Lower lobe of right lung (tissue), 2 donors: ENCODE measurements around the gene P4HB. TPM values are rescaled to one million over a fixed set of nuclear protein-coding genes. Genes with fewer than 3 reads are reported as not detected.

Experiments
- ATAC-seq, 2 donors: fragments of 200-7000 bp; cut with Tn5 transposase; one replicate each; pipeline ENCODE4 v1.9.1; 2020 to 2022; ENCODE audit warnings: mild to moderate bottlenecking in 2 of 2, moderate library complexity in 2 of 2
- DNase-seq: peaks from one replicate; pipeline ENCODE4 v3.0.0-alpha.2; 2020
- H3K27ac ChIP-seq: fragments of 200-600 bp; one replicate; pipeline ENCODE4 v1.8.0; 2022
- H3K27me3 ChIP-seq: fragments of 200-600 bp; one replicate; pipeline ENCODE4 v1.8.0; 2022; ENCODE audit warnings: low read depth
- H3K36me3 ChIP-seq: fragments of 200-600 bp; one replicate; pipeline ENCODE4 v1.8.0; 2022; ENCODE audit warnings: mild to moderate bottlenecking
- H3K4me1 ChIP-seq: fragments of 200-600 bp; one replicate; pipeline ENCODE4 v1.8.0; 2022
- H3K4me3 ChIP-seq: fragments of 200-600 bp; one replicate; pipeline ENCODE4 v1.8.0; 2022; ENCODE audit warnings: mild to moderate bottlenecking
- H3K9me3 ChIP-seq: fragments of 200-600 bp; one replicate; pipeline ENCODE4 v1.8.0; 2022
- intact Hi-C: fragments of 100-400 bp; cut with DNase I; formaldehyde crosslinking; loops from one replicate; pipeline ENCODE4 v1.11.0; 2022
- total RNA-seq: library from RNA; stranded (reverse); fragmentation: NEBNext Ultra II Directional; extraction: Animal tissue kit (Norgen Biotek cat#: 25700); gene quantifications from one replicate; pipeline ENCODE4 v1.2.1, GENCODE V29; 2021
- TF ChIP-seq, protein P1 (sequence below): fragments of 200-600 bp; IDR thresholded peaks from one replicate; pipeline ENCODE4 v1.8.0; 2022; ENCODE audit warnings: antibody characterized with exemption, mild to moderate bottlenecking
- donor health status: DM: no; HTN: yes; CAD: no; lungs with severe emphysema.

The P4HB gene
- total RNA-seq, 1 donor from 2014 or later: 432 TPM

DNA sequence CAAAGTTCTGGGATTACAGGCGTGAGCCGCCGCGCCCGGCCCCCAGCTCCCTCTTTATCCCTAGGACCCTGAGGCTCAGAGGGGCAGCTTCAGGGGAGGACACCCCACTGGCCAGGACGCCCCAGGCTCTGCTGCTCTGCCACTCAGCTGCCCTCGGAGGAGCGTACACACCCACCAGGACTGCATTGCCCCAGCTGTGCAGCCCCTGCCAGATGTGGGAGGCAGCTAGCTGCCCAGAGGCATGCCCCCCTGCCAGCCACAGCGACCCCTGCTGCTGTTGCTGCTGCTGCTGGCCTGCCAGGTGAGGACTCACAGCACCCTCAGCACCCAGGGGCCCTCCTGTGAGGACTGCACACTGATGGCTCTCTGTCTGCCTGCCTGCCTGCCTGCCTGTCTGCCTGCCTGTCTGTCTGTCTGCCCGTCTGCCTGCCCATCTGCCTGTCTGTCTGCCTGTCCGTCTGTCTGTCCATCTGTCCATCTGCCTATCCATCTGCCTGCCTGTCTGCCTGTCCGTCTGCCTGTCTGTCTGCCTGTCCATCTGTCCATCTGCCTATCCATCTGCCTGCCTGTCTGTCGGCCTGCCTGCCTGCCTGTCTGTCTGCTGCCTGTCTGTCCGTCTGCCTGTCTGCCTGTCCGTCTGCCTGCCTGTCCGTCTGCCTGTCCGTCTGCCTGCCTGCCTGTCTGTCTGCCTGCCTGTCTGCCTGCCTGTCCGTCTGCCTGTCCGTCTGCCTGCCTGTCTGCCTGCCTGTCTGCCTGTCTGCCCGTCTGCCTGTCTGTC, 51.4 kb downstream of the P4HB start:
- H3K4me3 ChIP-seq: no peak overlapping the region
- H3K9me3 ChIP-seq: no peaks in the 10 kb centered on the region
- TF ChIP-seq, protein P1, sequence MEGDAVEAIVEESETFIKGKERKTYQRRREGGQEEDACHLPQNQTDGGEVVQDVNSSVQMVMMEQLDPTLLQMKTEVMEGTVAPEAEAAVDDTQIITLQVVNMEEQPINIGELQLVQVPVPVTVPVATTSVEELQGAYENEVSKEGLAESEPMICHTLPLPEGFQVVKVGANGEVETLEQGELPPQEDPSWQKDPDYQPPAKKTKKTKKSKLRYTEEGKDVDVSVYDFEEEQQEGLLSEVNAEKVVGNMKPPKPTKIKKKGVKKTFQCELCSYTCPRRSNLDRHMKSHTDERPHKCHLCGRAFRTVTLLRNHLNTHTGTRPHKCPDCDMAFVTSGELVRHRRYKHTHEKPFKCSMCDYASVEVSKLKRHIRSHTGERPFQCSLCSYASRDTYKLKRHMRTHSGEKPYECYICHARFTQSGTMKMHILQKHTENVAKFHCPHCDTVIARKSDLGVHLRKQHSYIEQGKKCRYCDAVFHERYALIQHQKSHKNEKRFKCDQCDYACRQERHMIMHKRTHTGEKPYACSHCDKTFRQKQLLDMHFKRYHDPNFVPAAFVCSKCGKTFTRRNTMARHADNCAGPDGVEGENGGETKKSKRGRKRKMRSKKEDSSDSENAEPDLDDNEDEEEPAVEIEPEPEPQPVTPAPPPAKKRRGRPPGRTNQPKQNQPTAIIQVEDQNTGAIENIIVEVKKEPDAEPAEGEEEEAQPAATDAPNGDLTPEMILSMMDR: no peak
- H3K27me3 ChIP-seq: peaks cover 81% of the 10 kb centered on the region
- H3K4me1 ChIP-seq: peaks cover 10% of the 10 kb centered on the region
- H3K36me3 ChIP-seq: no peaks in the 10 kb centered on the region
- no peak overlapping the region for H3K27ac ChIP-seq
- DNase-seq: no peak
- intact Hi-C loops: no loop called here
- no peak for ATAC-seq

DNA sequence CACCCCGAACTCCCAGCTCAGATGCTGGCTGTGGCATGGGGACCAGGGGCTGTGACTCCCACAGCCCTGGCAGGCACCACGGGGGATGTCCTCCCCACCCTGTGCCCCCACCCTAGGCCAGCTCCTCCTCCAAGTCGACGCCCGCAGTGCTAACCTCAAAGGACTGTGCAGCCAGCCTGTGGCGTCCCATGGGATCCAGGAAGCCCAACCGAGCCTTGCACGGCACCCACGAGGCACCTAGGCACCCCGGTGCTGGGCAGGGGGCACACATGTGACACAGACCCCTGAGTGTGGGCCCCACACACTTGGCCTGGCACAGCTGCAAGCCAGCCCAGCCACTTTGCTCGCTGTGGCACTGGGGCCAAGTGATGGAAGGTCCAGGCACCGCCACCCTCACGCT, 52.5 kb downstream of the P4HB start:
- Histone ChIP-seq H3K27ac (no peak overlapping the region), H3K4me3 (no peak overlapping the region), H3K9me3 (no peaks in the 10 kb centered on the region), H3K4me1 (peaks cover 10% of the 10 kb centered on the region), H3K36me3 (no peaks in the 10 kb centered on the region), H3K27me3 (peaks cover 87% of the 10 kb centered on the region)
- no peak for ATAC-seq
- no peak for DNase-seq
- TF ChIP-seq, protein P1: no peak
- intact Hi-C loops: no loop called here

DNA sequence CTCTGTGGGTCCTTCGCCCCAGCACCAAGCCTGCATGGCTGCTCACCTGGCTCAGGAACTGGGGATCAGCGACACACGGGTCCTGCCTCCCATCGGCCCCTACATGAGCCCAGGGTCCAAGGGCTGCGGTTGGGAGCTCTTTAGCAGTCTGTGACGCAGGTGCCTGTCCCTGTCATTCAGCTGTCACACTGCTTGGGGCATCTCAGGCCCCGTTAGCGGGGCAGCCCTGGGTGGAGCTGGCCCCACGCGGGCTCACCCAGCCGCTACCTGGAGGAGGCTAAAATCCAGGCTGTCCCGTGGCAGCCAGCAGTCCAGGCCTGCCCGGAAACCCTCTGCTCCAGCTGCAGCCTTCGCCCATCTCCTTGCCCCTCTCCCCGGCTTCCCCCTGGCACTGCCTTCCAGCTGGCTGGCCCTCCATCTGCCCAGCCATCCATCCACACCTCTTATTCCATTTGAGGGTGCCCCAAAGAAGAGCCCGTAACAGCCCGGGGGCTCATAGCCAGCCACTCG, 53.1 kb downstream of the P4HB start:
- Histone ChIP-seq H3K36me3 (no peaks in the 10 kb centered on the region), H3K4me1 (peaks cover 10% of the 10 kb centered on the region), H3K9me3 (no peaks in the 10 kb centered on the region), H3K27ac (no peak overlapping the region), H3K4me3 (no peak overlapping the region), H3K27me3 (peaks cover 86% of the 10 kb centered on the region)
- intact Hi-C loops: no loop called here
- no peak for ATAC-seq
- DNase-seq: no peak
- TF ChIP-seq, protein P1: no peak

DNA sequence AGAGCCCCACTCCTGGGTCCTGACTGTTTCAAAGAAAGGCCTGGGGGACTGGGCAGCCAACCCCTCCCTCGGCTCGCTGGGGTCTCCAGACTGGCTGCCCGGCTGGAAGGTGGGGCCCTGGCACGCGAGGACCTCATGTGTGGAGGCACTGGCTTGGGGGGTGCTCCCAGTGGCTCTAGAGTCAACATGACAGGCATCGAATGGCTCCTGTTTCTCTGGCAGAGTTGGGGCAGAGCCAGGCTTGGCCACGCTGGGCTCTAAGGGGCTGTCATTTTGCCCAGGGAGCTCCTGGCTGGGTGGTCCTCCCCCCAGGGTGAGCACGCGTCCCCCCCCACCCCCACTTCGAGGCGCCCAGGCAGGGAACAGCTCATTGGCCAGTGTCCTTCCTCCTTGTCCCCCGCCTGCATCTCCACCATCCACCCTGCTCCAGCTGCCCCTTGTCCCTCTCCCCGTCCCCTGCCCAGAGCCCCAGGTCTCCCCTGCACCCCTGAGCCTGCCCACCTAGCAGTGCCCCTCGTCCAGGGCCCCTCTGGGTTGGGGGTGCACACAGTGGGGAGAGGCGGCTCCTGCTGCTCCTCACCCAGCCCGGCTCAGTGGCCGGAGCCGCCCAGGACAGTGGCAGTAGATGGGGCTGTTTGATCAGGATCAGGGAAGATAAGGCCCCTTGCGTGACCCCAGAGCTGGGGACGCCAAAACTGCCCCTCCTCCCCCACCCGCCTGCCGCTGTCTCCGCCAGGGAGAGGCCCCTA, 53.7 kb downstream of the P4HB start:
- no peak for DNase-seq
- H3K27ac ChIP-seq: no peak overlapping the region
- peaks cover 85% of the 10 kb centered on the region for H3K27me3 ChIP-seq

DNA sequence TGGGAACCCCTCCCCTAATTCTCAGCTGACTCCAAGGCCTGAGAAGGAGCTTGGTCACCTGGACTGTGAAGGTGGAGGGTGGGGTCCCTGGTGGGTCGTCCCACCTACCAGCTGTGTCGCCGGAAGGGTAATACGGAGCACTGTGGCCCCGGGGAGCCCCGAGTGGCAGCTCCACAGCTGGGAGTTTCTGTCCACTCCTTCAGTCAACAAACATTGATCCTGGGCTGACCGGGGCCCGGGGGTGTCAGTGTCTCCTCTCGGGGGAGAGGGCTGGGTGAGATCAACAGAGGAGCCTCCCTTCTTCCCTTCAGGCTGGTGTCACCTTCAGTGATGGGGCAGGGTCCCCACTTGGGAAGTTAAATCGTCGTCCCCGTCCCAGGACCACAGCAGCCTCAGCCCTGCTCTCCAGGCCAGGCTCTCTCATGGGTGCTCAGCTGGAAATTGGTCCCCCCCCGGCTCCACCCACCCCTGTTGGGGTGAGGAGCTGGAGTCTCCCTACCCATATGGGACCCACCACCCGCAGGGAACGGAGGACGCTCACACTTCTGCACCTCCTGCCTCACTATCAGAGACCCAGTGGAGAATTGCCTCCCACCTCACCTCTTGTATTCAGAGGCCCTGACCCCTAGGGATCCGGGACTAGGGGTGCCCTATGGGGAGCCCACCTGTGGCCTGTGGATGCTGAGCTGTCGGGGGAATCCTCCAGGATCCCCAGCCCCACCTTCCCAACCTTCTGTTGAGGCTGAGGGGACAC, 54.5 kb downstream of the P4HB start:
- DNase-seq (no peak), ATAC-seq (no peak)
- H3K9me3 ChIP-seq: no peaks in the 10 kb centered on the region
- peaks cover 85% of the 10 kb centered on the region for H3K27me3 ChIP-seq
- no peak overlapping the region for H3K4me3 ChIP-seq
- no peaks in the 10 kb centered on the region for H3K36me3 ChIP-seq
- intact Hi-C loops: no loop called here
- H3K4me1 ChIP-seq: peaks cover 10% of the 10 kb centered on the region
- TF ChIP-seq, protein P1: no peak
- no peak overlapping the region for H3K27ac ChIP-seq

More for the DNA sequence above, 53.7 kb downstream of the P4HB start:
- intact Hi-C loops: no loop called here
- Histone ChIP-seq H3K4me1 (peaks cover 10% of the 10 kb centered on the region), H3K36me3 (no peaks in the 10 kb centered on the region), H3K9me3 (no peaks in the 10 kb centered on the region), H3K4me3 (no peak overlapping the region)
- no peak for ATAC-seq
- TF ChIP-seq, protein P1: no peak
